NCI-H460 (cell line): ENCODE data around the gene RNF180. TPM values are rescaled to one million over a fixed set of nuclear protein-coding genes. Genes with fewer than 3 reads are reported as not detected.
A peak's percentile ranks its signal among the peaks of the same experiment; 100 is the strongest.
"Not testable (repeated sequence)": the region's sequence is repeated elsewhere in the genome, so short reads cannot be mapped to it uniquely, and the experiment has no call there.

Experiments used
- DNase-seq: peaks from one replicate; pipeline ENCODE4 v3.0.0-alpha.2; 2016; ENCODE audit warnings: low read depth; ENCODE audit errors: extremely low read depth
- total RNA-seq: library from RNA; depleted of rRNA; stranded (reverse); fragments of >200 nt; shearing (Covaris generic); gene quantifications from 2 replicates; pipeline ENCODE4 v1.2.3, GENCODE V29; 2014

The RNF180 gene
- total RNA-seq, 1 experiment from 2014 or later, result 2.9 TPM

GRCh38 chr5:64229163-64229774 is 63.6 kb downstream of the RNF180 start:
- DNase-seq, result peak; percentile 28

- DNase-seq, result no peak
Measured at GRCh38 chr5:64260756-64261155, 95.1 kb downstream of the RNF180 start.

- DNase-seq, result no peak
Measured at GRCh38 chr5:64269164-64269563, 103.5 kb downstream of the RNF180 start.

DNA sequence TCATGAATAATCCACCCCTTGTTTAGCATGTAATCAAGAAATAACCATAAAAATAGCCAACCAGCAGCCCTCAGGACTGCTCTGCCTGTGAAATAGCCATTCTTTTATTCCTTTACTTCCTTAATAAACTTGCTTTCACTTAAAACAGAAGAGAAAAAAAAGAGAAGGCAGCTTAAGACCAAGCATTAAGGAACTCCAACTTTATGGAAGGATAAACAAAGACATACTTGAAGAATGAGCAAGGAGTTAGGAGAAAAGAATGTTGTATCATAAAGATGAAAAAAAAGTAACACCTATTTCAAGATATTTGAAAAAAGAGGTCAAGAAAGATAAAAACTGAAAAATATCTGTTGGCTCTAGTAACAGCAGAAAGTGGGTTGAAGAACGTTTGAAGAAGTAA is 107.6 kb downstream of the RNF180 start:
- no peak for DNase-seq

DNA sequence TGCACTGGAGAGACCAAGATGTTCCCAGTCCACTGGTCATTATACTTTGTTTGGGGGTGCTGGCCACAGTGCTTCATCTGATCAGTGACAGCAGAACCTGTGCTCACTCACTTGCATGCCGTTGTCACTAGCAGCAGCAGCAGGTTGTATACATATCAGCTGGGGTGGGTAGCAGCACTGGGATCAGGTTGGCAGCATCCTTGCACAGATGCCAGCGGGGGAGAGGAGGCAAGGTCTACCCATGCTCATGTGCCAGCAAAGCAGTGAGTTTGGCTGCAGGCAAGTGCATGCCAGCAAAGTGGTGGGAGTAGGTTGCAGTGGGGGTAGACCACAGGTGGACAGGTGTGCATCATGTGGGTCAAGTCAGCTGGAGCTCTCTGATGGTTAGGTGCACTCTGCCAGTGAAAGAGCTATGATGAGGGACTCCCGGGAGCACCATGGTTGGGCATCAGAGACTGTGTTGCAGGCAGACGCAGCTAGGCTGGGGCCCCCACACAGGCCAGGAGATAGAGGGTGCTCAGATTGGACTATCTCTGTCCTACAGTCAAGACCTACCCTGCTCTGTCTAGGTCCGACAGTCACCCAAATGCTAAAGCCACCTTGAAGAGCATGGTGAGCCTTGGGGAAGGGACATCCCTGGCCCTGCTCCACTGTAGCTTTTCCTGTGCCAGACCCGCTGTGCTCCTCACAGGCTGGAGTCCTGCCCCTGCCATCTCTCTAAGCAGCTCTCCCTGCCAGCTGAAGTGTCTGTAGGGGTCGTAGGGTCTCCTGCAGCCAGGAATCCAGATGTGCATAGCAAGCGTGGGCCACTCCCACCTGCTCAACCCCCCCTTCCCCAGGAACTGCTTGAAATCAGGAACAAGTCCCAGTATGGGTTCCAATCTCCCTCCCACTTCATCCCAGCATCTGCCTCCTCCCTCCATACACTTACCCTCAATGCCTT is 119.8 kb downstream of the RNF180 start:
- DNase-seq, result no peak

GRCh38 chr5:64286381-64286780 is 120.7 kb downstream of the RNF180 start:
- DNase-seq, result no peak

- not testable (repeated sequence) for DNase-seq
Measured at GRCh38 chr5:64288496-64288895, 122.9 kb downstream of the RNF180 start.

GRCh38 chr5:64292611-64293215 is 127.1 kb downstream of the RNF180 start:
- DNase-seq, result no peak

DNA sequence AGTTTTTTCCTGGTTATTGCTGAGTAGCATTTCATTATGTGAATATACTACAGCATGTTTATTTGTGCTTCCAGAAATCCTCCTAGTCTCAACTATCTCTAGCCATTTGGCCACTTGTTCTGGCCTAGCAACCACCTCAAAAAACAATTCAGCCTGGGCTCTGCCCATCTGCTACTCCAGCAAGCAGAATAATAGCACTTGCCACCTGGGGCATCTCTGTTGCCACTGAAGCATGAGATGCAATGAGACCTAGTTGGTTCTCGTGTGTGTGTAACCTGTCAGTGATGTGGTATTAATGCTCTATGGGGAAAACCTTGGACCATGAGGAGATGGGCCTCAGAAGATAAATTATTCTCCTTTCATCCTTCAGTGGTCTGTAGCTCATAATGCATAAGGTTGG is 129.5 kb downstream of the RNF180 start:
- no peak for DNase-seq

GRCh38 chr5:64298586-64298985 is 132.9 kb downstream of the RNF180 start:
- no peak for DNase-seq

- DNase-seq, result no peak
Measured at GRCh38 chr5:64299805-64300204, 134.2 kb downstream of the RNF180 start.

DNA sequence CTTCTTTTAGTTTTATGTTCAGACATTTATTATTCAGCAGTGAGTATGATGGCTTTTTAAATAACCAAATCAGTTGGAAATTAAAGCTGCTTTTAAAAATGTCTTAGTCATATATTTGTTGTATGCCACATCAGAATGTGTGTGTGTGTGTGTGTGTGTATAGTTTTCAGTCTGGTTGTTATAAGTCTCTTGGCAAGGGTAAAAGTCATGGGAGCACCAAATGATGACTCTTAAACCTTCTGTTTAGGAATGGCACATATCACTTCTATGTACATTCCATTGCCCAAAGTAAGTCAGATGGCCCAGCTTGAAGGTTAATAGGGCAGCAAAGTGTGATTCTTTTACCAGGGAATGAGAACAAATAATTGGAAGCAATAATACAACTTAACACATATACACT is 135.9 kb downstream of the RNF180 start:
- DNase-seq, result no peak

DNA sequence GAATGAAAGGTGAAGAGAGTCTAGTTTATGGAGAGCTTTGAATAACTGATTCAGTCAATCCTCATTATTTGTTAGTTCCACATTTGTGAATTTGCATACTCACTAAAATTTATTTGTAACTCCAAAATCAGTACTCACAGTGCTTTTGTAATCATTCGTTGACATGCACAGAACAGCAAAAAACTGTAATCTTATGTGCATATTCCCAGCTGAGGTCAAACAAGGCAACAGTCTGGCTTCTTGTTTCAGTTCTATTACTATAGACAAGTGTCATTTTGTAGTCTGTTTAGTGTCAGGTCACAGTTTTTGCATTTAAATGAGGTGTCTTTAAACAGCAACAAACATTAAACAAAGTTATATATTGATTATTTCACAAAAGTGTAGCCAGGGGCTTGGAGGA is 142.5 kb downstream of the RNF180 start:
- DNase-seq, result no peak

GRCh38 chr5:64312491-64312890 is 146.8 kb downstream of the RNF180 start:
- no peak for DNase-seq

- DNase-seq, result no peak
Measured at GRCh38 chr5:64315778-64316177, 150.1 kb downstream of the RNF180 start.

DNA sequence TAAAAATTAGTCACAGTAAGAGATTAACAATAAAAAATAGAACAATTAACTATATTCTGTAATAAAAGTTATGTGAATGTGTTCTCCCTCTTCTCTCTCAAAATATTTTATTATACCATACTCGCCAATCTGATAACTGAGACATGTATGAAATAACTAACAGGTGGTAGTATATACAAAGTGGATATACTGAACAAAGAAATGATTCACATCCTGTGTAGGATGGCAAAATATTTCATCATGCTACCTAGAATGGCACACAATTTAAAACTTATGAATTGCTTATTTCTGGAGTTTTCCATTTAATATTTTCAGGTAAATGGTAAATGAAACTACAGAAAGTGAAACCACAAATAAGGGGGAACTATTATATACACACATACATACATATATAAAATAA is 152.5 kb downstream of the RNF180 start:
- DNase-seq, result no peak

- no peak for DNase-seq
Measured at GRCh38 chr5:64323591-64323990, 157.9 kb downstream of the RNF180 start.

- no peak for DNase-seq
Measured at GRCh38 chr5:64330728-64331231, 165.1 kb downstream of the RNF180 start.

GRCh38 chr5:64331597-64332277 is 166.1 kb downstream of the RNF180 start:
- DNase-seq, result no peak

DNA sequence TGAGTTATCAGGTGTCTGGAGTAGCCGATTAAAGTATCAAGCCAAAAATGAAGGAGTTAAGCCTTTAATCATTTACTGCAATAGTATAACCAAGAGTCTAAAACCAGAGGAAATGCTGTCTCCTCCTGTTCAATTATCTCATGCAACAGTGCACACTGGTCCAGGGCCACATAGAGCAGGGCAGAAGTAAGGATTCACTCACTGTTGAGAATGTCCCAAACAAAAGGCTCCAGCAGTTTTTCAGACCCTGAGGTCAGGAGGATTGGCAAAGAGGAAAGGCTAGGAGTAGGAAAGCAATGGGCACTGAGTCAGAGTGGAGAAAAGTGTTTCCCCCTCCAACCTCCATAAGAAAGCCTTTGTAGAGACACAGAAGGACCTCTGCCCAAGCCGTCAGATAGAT is 168.2 kb downstream of the RNF180 start:
- no peak for DNase-seq

GRCh38 chr5:64339769-64340168 is 174.1 kb downstream of the RNF180 start:
- no peak for DNase-seq
